Prostate gland (tissue), 2 donors: ENCODE data around the gene OR52A5.
"Not testable (repeated sequence)": the region's sequence is repeated elsewhere in the genome, so short reads cannot be mapped to it uniquely, and the experiment has no call there.

Source experiments
- CTCF ChIP-seq, 4 experiments: fragments of 200-600 bp in 2 of 4; fragments of 450-650 bp in 2 of 4; sonication (generic) in 2 of 4; IDR thresholded peaks; 1 replicate in 3 of 4; 2 replicates in 1 of 4; pipeline ENCODE4 v1.5.1; 2016 to 2019; ENCODE audit warnings: antibody characterized with exemption in 4 of 4, mild to moderate bottlenecking in 2 of 4, moderate library complexity in 2 of 4
- POLR2A ChIP-seq: fragments of 450-650 bp; IDR thresholded peaks from one replicate; pipeline ENCODE4 v1.6.1; 2016; ENCODE audit warnings: antibody characterized with exemption, mild to moderate bottlenecking

GRCh38 chr11:5144206-5144605 lies 6.0 kb upstream of the OR52A5 start:
- TF ChIP-seq CTCF (IDR thresholded peaks at IDR 0.05); POLR2A: not testable (repeated sequence)
